B cell (primary cell): ENCODE results near the gene NTSR2. TPM values are rescaled to one million over a fixed set of nuclear protein-coding genes. Genes with fewer than 3 reads are reported as not detected.

Experiments used
- ATAC-seq: fragments of 200-7000 bp; cut with Tn5 transposase; one replicate; pipeline ENCODE4 v1.10.0; 2021; ENCODE audit warnings: low read depth, mild to moderate bottlenecking, moderate number of reproducible peaks, moderate library complexity
- CTCF ChIA-PET: fragments of 350-600 bp; sonication (Branson Sonifier 250); formaldehyde crosslinking; loops from one replicate; lab custom pipeline; 2021; ENCODE audit warnings: antibody characterized with exemption, inconsistent platforms; lab: Charles Lee
- POLR2A ChIA-PET: fragments of 350-600 bp; sonication (Branson Sonifier 250); formaldehyde crosslinking; loops from one replicate; lab custom pipeline; 2021; ENCODE audit warnings: antibody characterized with exemption; lab: Charles Lee
- DNase-seq: peaks from one replicate; pipeline ENCODE4 v3.0.0; 2013
- H2AFZ ChIP-seq: 2 replicates; pipeline ENCODE4 v1.6.1; 2012; ENCODE audit warnings: mild to moderate bottlenecking, low read depth, low read length; ENCODE audit not compliant: insufficient read depth, poor library complexity, severe bottlenecking
- H3K27ac ChIP-seq, 2 donors: 1 replicate in 1 of 2; 2 replicates in 1 of 2; pipeline ENCODE4 v1.5.1; 2012 to 2013; ENCODE audit warnings: low read length in 2 of 2, mild to moderate bottlenecking in 2 of 2, moderate library complexity in 1 of 2
- H3K27me3 ChIP-seq, 4 experiments: fragments of 200-600 bp in 1 of 4; sonication (generic) in 1 of 4; replicated peaks in 1 of 4; 1 replicate in 2 of 4; 2 replicates in 2 of 4; pipeline versions ENCODE4 v1.6.1 to v1.7.0; 2013 to 2016; ENCODE audit warnings: low read length in 3 of 4, mild to moderate bottlenecking in 2 of 4, mixed read lengths in 1 of 4, moderate library complexity in 1 of 4; ENCODE audit not compliant: insufficient read depth in 4 of 4, control insufficient read depth in 3 of 4; ENCODE audit errors: control extremely low read depth in 1 of 4
- H3K36me3 ChIP-seq, 2 experiments: replicated peaks in 1 of 2; 1 replicate in 1 of 2; 2 replicates in 1 of 2; pipeline versions ENCODE4 v1.6.1 to v1.7.1; 2013; ENCODE audit warnings: low read length in 1 of 2; ENCODE audit not compliant: insufficient read depth in 2 of 2, control insufficient read depth in 1 of 2; ENCODE audit errors: control extremely low read depth in 1 of 2, extremely low read depth in 1 of 2
- H3K4me1 ChIP-seq, 2 donors: fragments of 200-600 bp in 1 of 2; sonication (generic) in 1 of 2; 1 replicate in 1 of 2; 2 replicates in 1 of 2; pipeline versions ENCODE4 v1.5.1 to v1.6.1; 2013 to 2017; ENCODE audit warnings: low read length in 2 of 2; ENCODE audit not compliant: control insufficient read depth in 2 of 2, insufficient read depth in 2 of 2
- H3K4me2 ChIP-seq: replicated peaks from 2 replicates; pipeline ENCODE3; 2012; ENCODE audit warnings: mild to moderate bottlenecking, low read depth, low read length; ENCODE audit not compliant: poor library complexity, severe bottlenecking
- H3K4me3 ChIP-seq, 5 experiments: fragments of 200-600 bp in 1 of 5; sonication (generic) in 1 of 5; 1 replicate in 3 of 5; 2 replicates in 2 of 5; pipeline versions ENCODE4 v1.5.1 to v1.7.0; 2011 to 2016; ENCODE audit warnings: low read length in 4 of 5, mild to moderate bottlenecking in 4 of 5, low read depth in 2 of 5, control low read depth in 1 of 5, moderate library complexity in 1 of 5; ENCODE audit not compliant: insufficient read depth in 1 of 5; ENCODE audit errors: control extremely low read depth in 1 of 5, extremely low read depth in 1 of 5
- H3K79me2 ChIP-seq: fragments of 200-600 bp; sonication (generic); one replicate; pipeline ENCODE4 v1.6.0; 2016; ENCODE audit warnings: low read length; ENCODE audit not compliant: control insufficient read depth, insufficient read depth
- H3K9ac ChIP-seq: fragments of 200-600 bp; sonication (generic); 2 replicates; pipeline ENCODE4 v1.6.1; 2017; ENCODE audit warnings: mild to moderate bottlenecking, low read length, moderate library complexity
- H3K9me3 ChIP-seq, 3 donors: one replicate each; pipeline versions ENCODE4 v1.6.1 to v1.7.1; 2013; ENCODE audit warnings: low read length in 2 of 3; ENCODE audit not compliant: control insufficient read depth in 2 of 3, insufficient read depth in 1 of 3; ENCODE audit errors: control extremely low read depth in 1 of 3
- H4K20me1 ChIP-seq: 2 replicates; pipeline ENCODE4 v1.6.0; 2012; ENCODE audit warnings: mild to moderate bottlenecking, low read length; ENCODE audit not compliant: insufficient read depth, control insufficient read depth, poor library complexity, severe bottlenecking
- H3K27ac Mint-ChIP-seq: one replicate; pipeline ENCODE4 v1.8.0; 2021; ENCODE audit warnings: mixed read lengths
- H3K27me3 Mint-ChIP-seq: one replicate; pipeline ENCODE4 v1.8.0; 2021; ENCODE audit warnings: mixed read lengths
- H3K4me1 Mint-ChIP-seq: one replicate; pipeline ENCODE4 v1.8.0; 2021; ENCODE audit warnings: mixed read lengths
- H3K4me3 Mint-ChIP-seq: one replicate; pipeline ENCODE4 v1.8.0; 2021; ENCODE audit warnings: mixed read lengths
- H3K9me3 Mint-ChIP-seq: one replicate; pipeline ENCODE4 v1.8.0; 2022; ENCODE audit warnings: mixed read lengths; ENCODE audit not compliant: insufficient read depth
- EZH2 ChIP-seq: IDR thresholded peaks from 2 replicates; pipeline ENCODE4 v1.6.1; 2012; ENCODE audit warnings: borderline replicate concordance, low read depth, mild to moderate bottlenecking, moderate library complexity, low read length; ENCODE audit not compliant: insufficient read depth, poor library complexity, severe bottlenecking
- WGBS: methylation state at CpG from one replicate; pipeline ENCODE4 v1.1.5; 2013; ENCODE audit warnings: missing lambda C conversion rate; ENCODE audit not compliant: insufficient coverage; 5-methylcytosine and 5-hydroxymethylcytosine counted together
- intact Hi-C: fragments of 100-400 bp; cut with micrococcal nuclease; formaldehyde crosslinking; loops from one replicate; pipeline ENCODE4 v1.10.0; 2022
- polyA plus RNA-seq: library from polyadenylated mRNA; depleted of rRNA; stranded (reverse); fragments of >200 nt; gene quantifications from 2 replicates; pipeline ENCODE4 v1.2.3, GENCODE V29; 2012
- total RNA-seq, 2 donors: library from RNA; stranded (reverse); fragments of 120-200 nt in 1 of 2; gene quantifications; 1 replicate in 1 of 2; 2 replicates in 1 of 2; pipeline versions ENCODE4 v1.2.3 to v1.2.4, GENCODE V29; 2013 to 2022
- TF ChIP-seq, protein P1 (sequence below): fragments of 200-600 bp; IDR thresholded peaks from one replicate; pipeline ENCODE4 v1.8.0; 2022; ENCODE audit warnings: antibody characterized with exemption, mild to moderate bottlenecking

Gene NTSR2
- total and polyA plus RNA-seq, 2 donors (not counting 1 experiment from before 2014, with no cell fraction given): not detected

DNA sequence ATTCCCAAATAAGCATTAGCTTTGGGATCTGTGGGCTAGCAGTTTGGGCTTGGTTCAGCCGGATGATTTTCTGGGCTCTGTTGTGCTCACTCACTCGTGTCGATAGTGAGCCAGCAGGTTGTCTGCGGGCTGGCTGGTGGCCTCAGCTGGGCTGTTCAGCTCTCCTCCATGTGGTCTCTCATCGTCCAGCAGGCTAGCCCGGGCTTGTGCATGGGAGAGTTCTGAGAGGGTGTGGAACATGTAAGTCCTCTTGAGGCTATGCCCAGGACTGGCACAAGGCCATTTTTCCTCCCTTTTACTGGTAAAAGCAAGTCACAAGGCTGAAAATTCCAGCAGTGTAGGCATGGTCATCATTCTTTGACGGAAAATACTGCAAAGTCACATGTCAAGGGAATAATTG is 38.5 kb downstream of the NTSR2 start:
- Mint-ChIP-seq H3K4me1 (no peaks in the 10 kb centered on the region), H3K9me3 (peaks cover 4% of the 10 kb centered on the region), H3K27me3 (peaks cover 9% of the 10 kb centered on the region), H3K27ac (no peak overlapping the region), H3K4me3 (no peak overlapping the region)
- Histone ChIP-seq H3K36me3 (no peaks in the 10 kb centered on the region), H3K4me1 (no peaks in the 10 kb centered on the region), H3K9ac (no peak overlapping the region), H3K27me3 (no peaks in the 10 kb centered on the region), H4K20me1 (no peaks in the 10 kb centered on the region), H3K9me3 (peaks cover 0 to 22% (median 3%) of the 10 kb centered on the region in 3 donors), H3K4me3 (no peak overlapping the region), H3K4me2 (no peak overlapping the region), H3K79me2 (no peaks in the 10 kb centered on the region), H2AFZ (no peak overlapping the region), H3K27ac (no peak overlapping the region)
- TF ChIP-seq EZH2: no peak
- TF ChIP-seq, protein P1, sequence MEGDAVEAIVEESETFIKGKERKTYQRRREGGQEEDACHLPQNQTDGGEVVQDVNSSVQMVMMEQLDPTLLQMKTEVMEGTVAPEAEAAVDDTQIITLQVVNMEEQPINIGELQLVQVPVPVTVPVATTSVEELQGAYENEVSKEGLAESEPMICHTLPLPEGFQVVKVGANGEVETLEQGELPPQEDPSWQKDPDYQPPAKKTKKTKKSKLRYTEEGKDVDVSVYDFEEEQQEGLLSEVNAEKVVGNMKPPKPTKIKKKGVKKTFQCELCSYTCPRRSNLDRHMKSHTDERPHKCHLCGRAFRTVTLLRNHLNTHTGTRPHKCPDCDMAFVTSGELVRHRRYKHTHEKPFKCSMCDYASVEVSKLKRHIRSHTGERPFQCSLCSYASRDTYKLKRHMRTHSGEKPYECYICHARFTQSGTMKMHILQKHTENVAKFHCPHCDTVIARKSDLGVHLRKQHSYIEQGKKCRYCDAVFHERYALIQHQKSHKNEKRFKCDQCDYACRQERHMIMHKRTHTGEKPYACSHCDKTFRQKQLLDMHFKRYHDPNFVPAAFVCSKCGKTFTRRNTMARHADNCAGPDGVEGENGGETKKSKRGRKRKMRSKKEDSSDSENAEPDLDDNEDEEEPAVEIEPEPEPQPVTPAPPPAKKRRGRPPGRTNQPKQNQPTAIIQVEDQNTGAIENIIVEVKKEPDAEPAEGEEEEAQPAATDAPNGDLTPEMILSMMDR: no peak
- WGBS: 89% methylated on average over 6 of the region's 7 CpGs
- DNase-seq (no peak), ATAC-seq (no peak)
- CTCF ChIA-PET: no interaction called here
- intact Hi-C loops: no loop called here
- POLR2A ChIA-PET: no interaction called here

DNA sequence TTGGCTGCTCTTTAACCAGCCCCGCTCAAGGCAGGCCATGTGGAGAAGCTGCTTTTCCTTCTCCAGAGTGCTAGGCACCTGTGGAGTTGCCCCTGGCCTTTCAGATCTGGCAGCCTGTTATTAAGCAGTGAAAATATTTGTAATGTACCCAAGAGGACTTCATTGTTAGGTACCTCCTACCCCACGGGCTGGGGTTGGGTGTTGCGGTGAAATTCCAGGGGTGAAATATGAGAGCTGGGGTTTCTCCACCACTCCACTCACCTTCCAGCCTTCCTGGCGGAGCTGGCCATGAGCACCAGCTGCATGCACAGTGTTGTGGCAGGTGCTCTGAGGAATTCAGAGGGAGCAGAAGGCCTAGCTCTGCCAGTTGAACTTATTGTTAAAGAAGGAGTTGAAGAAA is 39.1 kb downstream of the NTSR2 start:
- Histone ChIP-seq H4K20me1 (no peaks in the 10 kb centered on the region), H3K79me2 (no peaks in the 10 kb centered on the region), H3K27me3 (no peaks in the 10 kb centered on the region), H3K9me3 (peaks cover 0 to 22% (median 3%) of the 10 kb centered on the region in 3 donors), H2AFZ (no peak overlapping the region), H3K4me2 (no peak overlapping the region), H3K27ac (no peak overlapping the region), H3K4me1 (no peaks in the 10 kb centered on the region), H3K36me3 (no peaks in the 10 kb centered on the region), H3K9ac (no peak overlapping the region), H3K4me3 (no peak overlapping the region)
- WGBS: 100% methylated on average over 1 of the region's 4 CpGs
- ATAC-seq (no peak), DNase-seq (no peak)
- intact Hi-C loops: no loop called here
- Mint-ChIP-seq H3K27ac (no peak overlapping the region), H3K4me1 (no peaks in the 10 kb centered on the region), H3K27me3 (peaks cover 7% of the 10 kb centered on the region), H3K4me3 (no peak overlapping the region), H3K9me3 (peaks cover 4% of the 10 kb centered on the region)
- POLR2A ChIA-PET: no interaction called here
- no peak for TF ChIP-seq EZH2
- TF ChIP-seq, protein P1: no peak
- CTCF ChIA-PET: no interaction called here
